WTC11 (cell line): ENCODE measurements around the gene A1BG.

Source experiments
- ZNF121 ChIP-seq: sonication (generic); formaldehyde crosslinking; IDR thresholded peaks from 2 replicates; pipeline ENCODE4 v1.8.0; 2023; ENCODE audit warnings: missing genetic modification reagents
- TF ChIP-seq, protein P1 (sequence below): fragments of 200-600 bp; IDR thresholded peaks from 2 replicates; pipeline ENCODE4 v1.8.0; 2022; ENCODE audit warnings: antibody characterized with exemption
- TF ChIP-seq, protein P2 (sequence below): sonication (generic); formaldehyde crosslinking; IDR thresholded peaks from 2 replicates; pipeline ENCODE4 v1.8.0; 2022; ENCODE audit warnings: mild to moderate bottlenecking, missing genetic modification reagents

DNA sequence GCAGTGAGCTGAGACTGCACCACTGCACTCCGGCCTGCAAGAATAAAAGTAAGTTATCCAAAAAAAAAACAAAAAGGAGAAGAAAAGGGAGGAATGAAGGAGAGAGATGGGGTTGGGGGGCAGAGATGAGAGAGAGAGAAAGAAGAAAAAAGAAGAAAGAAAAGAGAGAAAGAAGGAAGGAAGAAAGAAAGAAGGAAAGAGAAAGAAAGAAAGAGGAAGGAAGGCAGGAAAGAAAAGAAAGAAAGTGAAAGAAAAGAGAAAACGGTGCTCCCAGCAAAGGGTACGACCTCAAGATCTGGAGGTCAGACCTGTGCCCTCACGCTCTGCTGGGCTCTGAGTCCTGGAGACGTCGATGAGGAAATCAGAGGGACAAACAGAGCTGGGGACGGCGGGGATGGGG is 3.7 kb downstream of the A1BG start:
- TF ChIP-seq, protein P1, sequence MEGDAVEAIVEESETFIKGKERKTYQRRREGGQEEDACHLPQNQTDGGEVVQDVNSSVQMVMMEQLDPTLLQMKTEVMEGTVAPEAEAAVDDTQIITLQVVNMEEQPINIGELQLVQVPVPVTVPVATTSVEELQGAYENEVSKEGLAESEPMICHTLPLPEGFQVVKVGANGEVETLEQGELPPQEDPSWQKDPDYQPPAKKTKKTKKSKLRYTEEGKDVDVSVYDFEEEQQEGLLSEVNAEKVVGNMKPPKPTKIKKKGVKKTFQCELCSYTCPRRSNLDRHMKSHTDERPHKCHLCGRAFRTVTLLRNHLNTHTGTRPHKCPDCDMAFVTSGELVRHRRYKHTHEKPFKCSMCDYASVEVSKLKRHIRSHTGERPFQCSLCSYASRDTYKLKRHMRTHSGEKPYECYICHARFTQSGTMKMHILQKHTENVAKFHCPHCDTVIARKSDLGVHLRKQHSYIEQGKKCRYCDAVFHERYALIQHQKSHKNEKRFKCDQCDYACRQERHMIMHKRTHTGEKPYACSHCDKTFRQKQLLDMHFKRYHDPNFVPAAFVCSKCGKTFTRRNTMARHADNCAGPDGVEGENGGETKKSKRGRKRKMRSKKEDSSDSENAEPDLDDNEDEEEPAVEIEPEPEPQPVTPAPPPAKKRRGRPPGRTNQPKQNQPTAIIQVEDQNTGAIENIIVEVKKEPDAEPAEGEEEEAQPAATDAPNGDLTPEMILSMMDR = no peak
- TF ChIP-seq, protein P2, sequence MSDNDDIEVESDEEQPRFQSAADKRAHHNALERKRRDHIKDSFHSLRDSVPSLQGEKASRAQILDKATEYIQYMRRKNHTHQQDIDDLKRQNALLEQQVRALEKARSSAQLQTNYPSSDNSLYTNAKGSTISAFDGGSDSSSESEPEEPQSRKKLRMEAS (CRISPR knock-in tag) = no peak
- TF ChIP-seq ZNF121 (CRISPR knock-in tag) = no peak
